Colonic mucosa (tissue), 4 donors: ENCODE results near the gene MTIF3. TPM values are rescaled to one million over a fixed set of nuclear protein-coding genes. Genes with fewer than 3 reads are reported as not detected.
"Not testable (repeated sequence)": the region's sequence is repeated elsewhere in the genome, so short reads cannot be mapped to it uniquely, and the experiment has no call there.

ENCODE experiments used
- DNase-seq: peaks from one replicate; pipeline ENCODE4 v3.0.0-alpha.2; 2020
- H3K27ac ChIP-seq: fragments of 200-600 bp; one replicate; pipeline ENCODE4 v1.8.0; 2021
- H3K27me3 ChIP-seq: fragments of 200-600 bp; one replicate; pipeline ENCODE4 v1.8.0; 2021
- H3K36me3 ChIP-seq: fragments of 200-600 bp; one replicate; pipeline ENCODE4 v1.8.0; 2021
- H3K4me1 ChIP-seq: fragments of 200-600 bp; one replicate; pipeline ENCODE4 v1.8.0; 2021; ENCODE audit warnings: mild to moderate bottlenecking
- H3K4me3 ChIP-seq: fragments of 200-600 bp; one replicate; pipeline ENCODE4 v1.8.0; 2021
- H3K9ac ChIP-seq, 2 donors: one replicate each; pipeline ENCODE4 v1.7.0; 2013; ENCODE audit warnings: control low read depth in 2 of 2, low read depth in 2 of 2, low read length in 2 of 2
- H3K9me3 ChIP-seq: fragments of 200-600 bp; one replicate; pipeline ENCODE4 v1.8.0; 2021
- intact Hi-C: fragments of 100-400 bp; cut with DNase I; formaldehyde crosslinking; loops from one replicate; pipeline ENCODE4 v1.14.1; 2022
- total RNA-seq, 2 donors: library from RNA; stranded (reverse); fragmentation: NEBNext Ultra II Directional in 1 of 2; extraction: Animal tissue kit (Norgen Biotek cat#: 25700) in 1 of 2; gene quantifications; one replicate each; pipeline ENCODE4 v1.2.1, GENCODE V29; 2021
- TF ChIP-seq, protein P1 (sequence below): fragments of 200-600 bp; IDR thresholded peaks from one replicate; pipeline ENCODE4 v1.8.0; 2022; ENCODE audit warnings: antibody characterized with exemption, mild to moderate bottlenecking
- donor health status: healthy.
- donor health status: DM: no; HTN: no; CAD: no.
- donor health status: DM: no; HTN: no; CAD: no.

The MTIF3 gene
- total RNA-seq, 2 donors from 2014 or later = 53.7 to 65.1 TPM

DNA sequence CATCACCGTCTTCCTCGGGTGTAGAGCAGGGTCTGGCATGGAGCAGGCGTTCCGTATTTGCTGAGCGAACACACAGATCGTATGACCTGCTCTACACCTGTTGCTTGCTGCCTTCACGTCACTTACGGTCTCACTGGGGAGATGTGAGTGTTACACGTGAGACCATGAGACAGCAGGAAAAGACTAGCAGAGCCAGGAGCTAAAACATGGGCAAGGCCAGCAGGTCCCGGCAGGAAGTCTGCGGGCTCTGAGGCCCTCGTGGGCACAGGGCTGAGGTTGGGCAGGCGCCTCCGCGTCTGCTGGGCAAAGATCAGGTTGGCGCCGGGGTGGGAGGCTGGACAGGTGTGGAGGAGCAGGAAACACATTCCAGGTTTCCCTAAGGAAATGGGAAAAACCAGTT lies 45.7 kb downstream of the MTIF3 start:
- Histone ChIP-seq H3K4me1 (peaks cover 8% of the 10 kb centered on the region), H3K9me3 (no peaks in the 10 kb centered on the region), H3K4me3 (no peak overlapping the region), H3K27ac (peak overlapping the region; percentile 85), H3K36me3 (no peaks in the 10 kb centered on the region), H3K9ac (peak overlapping the region in 1 of 2 donors; percentile 75), H3K27me3 (no peaks in the 10 kb centered on the region)
- intact Hi-C loops = no loop called here
- TF ChIP-seq, protein P1, sequence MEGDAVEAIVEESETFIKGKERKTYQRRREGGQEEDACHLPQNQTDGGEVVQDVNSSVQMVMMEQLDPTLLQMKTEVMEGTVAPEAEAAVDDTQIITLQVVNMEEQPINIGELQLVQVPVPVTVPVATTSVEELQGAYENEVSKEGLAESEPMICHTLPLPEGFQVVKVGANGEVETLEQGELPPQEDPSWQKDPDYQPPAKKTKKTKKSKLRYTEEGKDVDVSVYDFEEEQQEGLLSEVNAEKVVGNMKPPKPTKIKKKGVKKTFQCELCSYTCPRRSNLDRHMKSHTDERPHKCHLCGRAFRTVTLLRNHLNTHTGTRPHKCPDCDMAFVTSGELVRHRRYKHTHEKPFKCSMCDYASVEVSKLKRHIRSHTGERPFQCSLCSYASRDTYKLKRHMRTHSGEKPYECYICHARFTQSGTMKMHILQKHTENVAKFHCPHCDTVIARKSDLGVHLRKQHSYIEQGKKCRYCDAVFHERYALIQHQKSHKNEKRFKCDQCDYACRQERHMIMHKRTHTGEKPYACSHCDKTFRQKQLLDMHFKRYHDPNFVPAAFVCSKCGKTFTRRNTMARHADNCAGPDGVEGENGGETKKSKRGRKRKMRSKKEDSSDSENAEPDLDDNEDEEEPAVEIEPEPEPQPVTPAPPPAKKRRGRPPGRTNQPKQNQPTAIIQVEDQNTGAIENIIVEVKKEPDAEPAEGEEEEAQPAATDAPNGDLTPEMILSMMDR = no peak
- DNase-seq = peak; percentile 84

GRCh38 chr13:27403727-27404385 lies 46.5 kb downstream of the MTIF3 start:
- Histone ChIP-seq H3K9ac (peak overlapping the region; percentile 43 to 75), H3K27ac (peak overlapping the region; percentile 85), H3K27me3 (no peaks in the 10 kb centered on the region), H3K4me3 (no peak overlapping the region), H3K9me3 (no peaks in the 10 kb centered on the region), H3K36me3 (no peaks in the 10 kb centered on the region), H3K4me1 (peaks cover 8% of the 10 kb centered on the region)
- DNase-seq = peak; percentile 68
- intact Hi-C loops = no loop called here
- TF ChIP-seq, protein P1 = no peak

- intact Hi-C loops = no loop called here
- Histone ChIP-seq H3K36me3 (no peaks in the 10 kb centered on the region), H3K9ac (peak overlapping the region in 1 of 2 donors; percentile 75)
Observed at GRCh38 chr13:27403203-27403678, 47.1 kb downstream of the MTIF3 start.

GRCh38 chr13:27401210-27401609 lies 49.2 kb downstream of the MTIF3 start:
- H3K4me1 ChIP-seq = peaks cover 8% of the 10 kb centered on the region

More at GRCh38 chr13:27403203-27403678, 47.1 kb downstream of the MTIF3 start:
- no peak for DNase-seq
- TF ChIP-seq, protein P1 = no peak
- peak overlapping the region; percentile 85 for H3K27ac ChIP-seq
- H3K4me1 ChIP-seq = peaks cover 8% of the 10 kb centered on the region
- no peaks in the 10 kb centered on the region for H3K27me3 ChIP-seq
- H3K9me3 ChIP-seq = no peaks in the 10 kb centered on the region
- H3K4me3 ChIP-seq = no peak overlapping the region

DNA sequence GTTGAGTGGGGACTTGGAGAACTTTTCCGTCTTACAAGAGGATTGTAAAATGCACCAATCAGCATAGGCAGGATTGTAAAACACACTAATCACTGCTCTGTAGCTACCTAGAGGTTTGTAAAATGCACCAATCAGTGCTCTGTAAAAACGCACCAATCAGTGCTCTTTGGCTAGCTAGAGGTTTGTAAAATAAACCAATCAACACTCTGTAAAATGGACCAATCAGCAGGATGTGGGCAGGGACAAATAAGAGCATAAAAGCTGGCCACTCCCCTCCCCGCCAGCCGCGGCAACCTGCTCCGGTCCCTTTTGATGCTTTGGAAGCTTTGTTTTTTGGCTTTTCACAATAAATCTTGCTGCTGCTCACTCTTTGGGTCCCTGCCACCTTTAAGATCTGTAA lies 50.0 kb downstream of the MTIF3 start:
- H3K9ac ChIP-seq, H3K36me3 ChIP-seq, H3K9me3 ChIP-seq, H3K4me3 ChIP-seq, DNase-seq, H3K27me3 ChIP-seq, H3K4me1 ChIP-seq, intact Hi-C loops: not testable (repeated sequence)
- peak overlapping the region; percentile 62 for H3K27ac ChIP-seq

More at GRCh38 chr13:27401210-27401609, 49.2 kb downstream of the MTIF3 start:
- peak overlapping the region in 1 of 2 donors; percentile 35 for H3K9ac ChIP-seq
- no peak overlapping the region for H3K4me3 ChIP-seq
- peak overlapping the region; percentile 62 for H3K27ac ChIP-seq
- no peaks in the 10 kb centered on the region for H3K9me3 ChIP-seq
- no peaks in the 10 kb centered on the region for H3K27me3 ChIP-seq
- peak; percentile 75 for DNase-seq
- no peaks in the 10 kb centered on the region for H3K36me3 ChIP-seq
- intact Hi-C loops = no loop called here
- TF ChIP-seq, protein P1 = no peak

DNA sequence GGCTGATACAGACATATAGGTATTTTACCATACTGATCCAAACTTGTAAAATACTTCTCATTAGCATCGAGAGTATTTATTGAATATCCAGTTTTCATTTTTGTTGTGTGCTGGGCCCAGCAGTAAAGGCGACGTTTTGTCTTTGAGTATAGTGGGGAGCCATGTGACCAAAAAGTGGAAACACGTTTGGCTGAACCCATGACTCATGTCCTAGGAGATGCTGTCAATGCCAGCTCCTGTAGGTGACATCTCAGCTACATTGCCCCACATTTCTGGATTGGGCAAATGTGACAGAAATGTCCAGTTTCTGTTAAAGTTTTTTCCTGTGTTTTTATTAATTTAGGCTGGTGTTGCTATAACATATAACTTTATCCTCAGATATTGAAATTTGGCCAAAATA lies 52.0 kb downstream of the MTIF3 start:
- H3K9me3 ChIP-seq = no peaks in the 10 kb centered on the region
- H3K4me1 ChIP-seq = peaks cover 5% of the 10 kb centered on the region
- no peak overlapping the region for H3K9ac ChIP-seq
- H3K27me3 ChIP-seq = no peaks in the 10 kb centered on the region
- no peak for DNase-seq
- intact Hi-C loops = no loop called here
- TF ChIP-seq, protein P1 = no peak
- H3K36me3 ChIP-seq = no peaks in the 10 kb centered on the region
- H3K27ac ChIP-seq = no peak overlapping the region
- H3K4me3 ChIP-seq = no peak overlapping the region
